Stimulated activated naive CD4-positive, alpha-beta T cell treated with Interleukin-2 at 50 U/mL for 16 hours (primary cell): ENCODE data around the gene LBX1.
"Not testable (repeated sequence)": the region's sequence is repeated elsewhere in the genome, so short reads cannot be mapped to it uniquely, and the experiment has no call there.

Experiments used
- DNase-seq: peaks from one replicate; lab custom pipeline; 2025; lab: John Stamatoyannopoulos, UW

LBX1 gene

DNA sequence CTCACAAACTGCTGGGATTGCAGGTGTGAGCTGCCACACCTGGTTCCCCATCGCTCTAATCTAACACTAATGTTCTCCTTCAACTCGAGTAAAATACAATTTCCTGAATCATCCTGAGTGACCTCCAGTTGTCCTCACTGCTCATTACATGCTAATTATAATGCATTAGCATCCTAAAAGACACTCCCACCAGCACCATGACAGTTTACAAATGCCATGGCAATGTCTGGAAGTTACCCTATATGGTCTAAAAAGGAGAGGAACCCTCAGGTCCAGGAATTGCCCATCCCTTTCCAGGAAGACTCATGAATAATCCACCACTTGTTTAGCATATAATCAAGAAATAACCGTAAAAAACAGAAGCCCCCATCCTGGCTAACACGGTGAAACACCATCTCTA is 26.6 kb downstream of the LBX1 start:
- DNase-seq, result not testable (repeated sequence)

DNA sequence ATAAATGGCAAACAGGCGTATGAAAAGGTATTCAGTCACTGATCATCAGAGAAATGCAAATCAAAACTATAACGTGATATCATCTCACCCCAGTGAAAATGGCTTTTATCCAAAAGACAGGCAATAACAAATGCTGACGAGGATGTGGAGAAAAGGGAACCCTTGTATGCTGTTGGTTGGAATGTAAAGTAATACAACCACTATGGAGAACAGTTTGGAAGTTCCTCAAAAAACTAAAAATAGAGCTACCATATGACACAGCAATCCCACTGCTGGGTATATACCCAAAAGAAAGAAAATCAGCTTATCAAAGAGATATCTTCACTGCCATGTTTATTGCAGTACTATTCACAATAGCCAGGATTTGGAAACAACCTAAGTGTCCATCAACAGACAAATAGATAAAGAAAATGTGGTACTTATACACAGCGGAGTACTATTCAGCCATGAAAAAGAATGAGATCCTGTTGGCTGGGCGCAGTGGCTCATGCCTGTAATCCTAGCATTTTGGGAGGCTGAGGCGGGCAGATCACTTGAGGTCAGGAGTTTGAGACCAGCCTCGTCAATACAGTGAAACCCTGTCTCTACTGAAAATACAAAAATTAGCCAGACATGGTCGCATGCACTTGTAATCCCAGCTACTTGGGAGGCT is 30.8 kb downstream of the LBX1 start:
- DNase-seq, result not testable (repeated sequence)

DNA sequence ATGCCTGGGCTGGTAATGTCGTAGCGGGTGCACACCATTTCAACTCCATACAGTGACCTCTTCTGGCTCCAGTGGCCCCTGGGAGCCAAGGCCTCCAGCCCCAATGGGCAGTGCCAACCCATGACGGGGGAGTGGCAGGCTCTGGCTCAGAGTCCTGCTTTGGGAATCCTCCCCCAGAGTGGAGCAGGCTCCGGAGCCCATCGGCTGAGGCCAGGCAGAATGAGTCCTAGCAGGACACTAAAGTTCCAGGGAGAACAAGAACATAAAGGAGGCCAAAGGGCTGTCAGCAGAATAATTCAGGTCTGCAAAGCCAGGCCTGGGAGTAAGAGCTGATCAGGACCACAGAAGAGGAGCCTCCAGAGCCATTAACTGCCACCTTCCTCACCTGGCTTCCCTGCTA is 33.3 kb downstream of the LBX1 start:
- DNase-seq, result no peak

DNA sequence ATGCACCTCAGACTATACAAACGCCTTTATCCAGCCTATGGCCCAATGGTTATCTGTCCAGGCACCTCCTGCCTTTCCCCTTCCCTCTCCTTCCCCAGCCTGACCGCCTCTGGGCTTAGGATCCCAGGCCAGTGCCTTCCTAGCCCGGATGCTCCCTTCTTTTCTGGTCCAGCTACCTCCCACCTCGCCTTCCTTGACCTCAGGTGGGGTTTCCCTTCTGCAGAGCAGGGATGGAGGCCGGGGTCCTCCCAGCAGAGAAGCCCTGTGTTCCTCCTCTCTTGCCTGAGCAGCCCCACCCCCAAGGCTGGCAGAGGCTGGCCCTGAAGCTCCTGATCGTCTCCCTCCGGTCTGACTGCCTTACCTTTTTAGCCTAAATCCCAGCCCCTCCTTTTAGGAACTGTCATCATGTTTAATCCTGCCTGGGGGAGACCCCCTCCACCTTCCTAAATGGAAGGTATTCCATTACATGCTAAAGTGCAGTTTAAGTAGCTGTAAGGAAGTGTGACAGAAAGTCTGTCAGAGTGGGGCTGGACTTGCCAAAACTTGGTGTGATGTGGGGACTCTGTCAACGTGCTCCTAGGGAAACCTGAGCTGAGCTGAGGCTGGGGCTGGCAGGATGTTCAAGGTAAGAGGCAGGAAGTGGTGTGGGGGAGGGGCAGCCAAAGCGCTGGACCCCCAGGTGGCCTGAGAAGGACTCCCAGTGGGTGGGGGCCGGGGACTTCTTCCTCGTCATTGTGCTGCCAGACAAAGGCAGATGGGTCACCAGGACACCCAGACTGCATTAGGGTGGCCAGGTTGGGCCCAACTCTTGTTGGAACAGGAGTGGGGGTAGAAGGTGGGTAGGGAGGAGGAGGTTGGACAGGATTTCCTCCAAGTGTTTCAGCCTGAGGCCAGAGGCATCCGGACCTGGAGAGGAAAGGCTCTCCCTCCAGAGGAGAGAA is 39.5 kb downstream of the LBX1 start:
- no peak for DNase-seq

DNA sequence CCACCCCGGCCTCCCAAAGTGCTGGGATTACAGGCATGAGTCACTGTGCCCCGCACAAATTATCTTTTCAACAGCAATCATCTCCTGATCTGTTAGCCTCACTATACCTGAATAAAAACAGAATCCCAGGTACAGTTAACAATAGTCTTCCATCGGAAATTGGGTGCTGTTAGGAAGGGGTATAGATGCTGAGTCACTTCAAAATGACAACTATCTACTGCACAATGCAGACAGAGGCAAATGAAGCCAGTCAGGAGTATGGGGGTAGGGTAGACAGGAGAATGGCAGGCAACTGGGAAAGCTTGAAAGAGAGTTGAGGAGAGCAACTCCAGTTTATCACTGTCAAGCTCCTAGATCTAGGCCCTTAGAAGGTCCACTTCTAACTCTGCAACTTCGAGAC is 40.3 kb downstream of the LBX1 start:
- no peak for DNase-seq

DNA sequence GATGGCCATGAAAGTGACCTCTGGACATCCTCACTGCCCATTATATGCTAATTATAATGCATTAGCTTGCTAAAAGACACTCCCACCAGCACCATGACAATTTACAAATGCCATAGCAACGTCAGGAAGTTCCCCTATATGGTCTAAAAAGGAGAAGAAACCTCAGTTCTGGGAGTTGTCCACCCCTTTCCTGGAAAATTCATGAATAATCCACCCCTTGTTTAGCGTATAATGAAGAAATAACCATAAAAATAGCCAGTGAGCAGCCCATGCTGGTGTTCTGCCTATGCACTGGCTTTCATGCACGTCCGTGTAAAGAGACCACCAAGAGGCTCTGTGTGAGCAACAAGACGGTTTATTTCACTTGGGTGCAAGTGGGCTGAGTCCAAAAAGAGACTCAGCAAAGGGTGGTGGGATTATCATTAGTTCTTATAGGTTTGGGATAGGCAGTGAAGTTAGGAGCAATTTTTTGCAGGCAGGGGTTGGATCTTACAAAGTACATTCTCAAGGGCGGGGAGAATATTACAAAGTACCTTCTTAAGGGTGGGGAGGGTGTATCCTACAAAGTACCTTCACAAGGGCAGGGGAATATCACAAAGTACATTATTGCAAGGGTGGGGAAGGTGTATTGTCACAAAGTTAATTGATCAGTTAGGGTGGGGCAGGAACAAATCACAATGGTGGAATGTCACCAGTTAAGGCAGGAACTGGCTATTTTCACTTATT is 45.6 kb downstream of the LBX1 start:
- DNase-seq, result no peak

DNA sequence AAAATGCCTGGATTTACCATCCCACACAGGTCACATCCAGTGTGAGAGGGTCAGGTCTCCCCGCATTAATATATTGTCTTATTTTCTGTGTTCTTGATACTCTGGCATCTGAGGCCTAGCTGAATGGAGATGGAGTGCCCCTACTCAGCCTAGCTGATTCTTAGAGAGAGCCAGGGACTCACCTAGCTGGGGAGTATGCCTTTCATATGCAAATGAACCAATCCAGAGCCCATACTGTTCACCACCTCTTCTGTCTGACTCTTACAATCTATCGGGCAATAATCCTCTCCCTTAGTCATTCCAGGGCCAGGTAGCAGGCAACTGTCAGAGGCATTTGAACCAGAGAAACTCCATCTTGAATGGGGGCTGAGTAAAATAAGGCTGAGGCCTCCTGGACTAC is 46.3 kb downstream of the LBX1 start:
- no peak for DNase-seq
